GM19468 (cell line): ENCODE results near the gene P2RX4.
A peak's percentile ranks its signal among the peaks of the same experiment; 100 is the strongest.
"Not testable (repeated sequence)": the region's sequence is repeated elsewhere in the genome, so short reads cannot be mapped to it uniquely, and the experiment has no call there.

Experiments
- ATAC-seq: cut with Tn5 transposase; IDR thresholded peaks from one replicate; pipeline ENCODE4 v1.9.1; 2021; ENCODE audit warnings: mild to moderate bottlenecking, moderate library complexity, moderate number of reproducible peaks; ENCODE audit not compliant: unreplicated experiment; ENCODE audit errors: extremely low read depth

Gene P2RX4

DNA sequence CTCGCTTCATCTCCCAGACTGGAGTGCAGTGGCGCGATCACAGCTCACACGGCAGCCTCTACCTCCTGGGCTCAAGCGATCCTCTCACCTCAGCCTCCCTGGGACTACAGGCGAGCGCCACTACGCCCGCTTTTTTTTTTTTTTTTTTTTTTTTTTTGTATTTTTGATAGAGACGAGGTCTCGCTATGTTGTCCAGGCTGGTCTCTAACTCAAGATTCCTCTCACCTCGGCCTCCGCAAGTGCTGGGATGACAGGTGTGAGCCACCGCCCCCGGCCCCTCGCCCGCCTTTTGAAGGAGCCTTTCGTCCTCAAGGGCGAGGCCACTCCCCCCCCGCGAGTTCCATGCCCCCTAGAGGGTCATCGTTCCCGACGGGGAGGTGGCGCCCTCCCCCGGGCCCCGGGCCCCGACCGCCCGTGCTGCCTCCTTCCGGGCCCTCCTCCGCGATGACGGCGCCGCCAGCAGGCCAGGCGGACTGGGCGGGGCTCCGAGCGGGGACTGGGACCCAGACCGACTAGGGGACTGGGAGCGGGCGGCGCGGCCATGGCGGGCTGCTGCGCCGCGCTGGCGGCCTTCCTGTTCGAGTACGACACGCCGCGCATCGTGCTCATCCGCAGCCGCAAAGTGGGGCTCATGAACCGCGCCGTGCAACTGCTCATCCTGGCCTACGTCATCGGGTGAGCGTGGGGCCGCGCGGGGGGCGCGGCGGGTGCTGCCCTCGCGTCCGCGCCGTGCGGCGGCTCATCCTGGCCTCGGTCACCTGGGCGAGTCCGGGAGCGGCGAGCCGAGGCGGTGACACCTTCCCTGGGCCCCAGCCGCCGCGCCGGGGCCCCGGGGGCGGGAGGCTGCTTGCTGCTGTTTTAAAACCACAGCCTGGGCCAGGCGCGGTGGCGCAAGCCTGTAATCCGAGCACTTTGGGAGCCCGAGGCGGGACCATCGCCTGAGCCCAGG lies at the start of gene P2RX4:
TSS of gene P2RX4 (plus strand) at position 506 of the 949 bp plus-strand sequence. CDS start at position 542, 36 bp downstream.
- ATAC-seq = peak; percentile 81

- ATAC-seq = no peak
These were observed 47.5 kb upstream of the P2RX4 start for GRCh38 chr12:121162384-121162783.

- no peak for ATAC-seq
These were observed 46.9 kb upstream of the P2RX4 start for GRCh38 chr12:121162985-121163384.

GRCh38 chr12:121164839-121165238 lies 45.1 kb upstream of the P2RX4 start:
- not testable (repeated sequence) for ATAC-seq

GRCh38 chr12:121165316-121165715 lies 44.6 kb upstream of the P2RX4 start:
- ATAC-seq = no peak

DNA sequence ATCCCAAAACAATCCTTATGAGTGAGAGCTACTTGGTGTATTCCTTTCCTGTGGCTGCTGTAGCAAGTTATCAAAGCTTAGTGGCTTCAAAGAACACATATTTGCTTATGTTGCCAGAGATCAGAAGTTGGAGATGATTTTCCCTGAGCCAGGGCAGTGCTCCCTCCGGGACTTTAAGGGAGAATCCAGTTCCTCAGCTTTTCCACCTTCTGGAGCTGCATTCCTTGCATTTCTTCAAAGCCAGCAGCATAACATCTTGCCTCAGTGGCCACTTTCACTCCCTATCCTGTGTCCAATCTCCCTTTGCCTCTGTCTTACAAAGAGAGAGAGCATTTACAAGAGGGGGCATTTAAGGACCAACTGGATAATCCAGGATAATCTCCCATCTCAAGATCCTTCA lies 43.6 kb upstream of the P2RX4 start:
- no peak for ATAC-seq

GRCh38 chr12:121167232-121167820 lies 42.6 kb upstream of the P2RX4 start:
- no peak for ATAC-seq

DNA sequence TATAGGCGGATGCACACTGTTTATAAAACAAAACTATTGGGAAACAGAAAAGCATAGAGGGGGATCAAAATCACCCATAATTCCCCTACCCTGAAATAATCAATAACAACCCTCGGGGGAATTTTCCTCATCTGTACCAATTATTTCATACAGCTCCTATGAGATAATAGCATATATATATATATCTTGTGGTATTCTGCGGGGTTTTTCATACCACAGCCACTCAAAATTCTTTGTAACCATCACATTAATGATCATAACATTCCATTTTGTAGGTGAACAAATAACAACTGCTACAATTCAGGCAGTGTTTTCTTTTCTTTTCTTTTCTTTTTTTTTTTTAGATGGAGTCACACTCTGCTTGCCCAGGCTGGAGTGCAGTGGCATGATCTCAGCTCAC lies 42.0 kb upstream of the P2RX4 start:
- no peak for ATAC-seq

GRCh38 chr12:121170151-121170550 lies 39.8 kb upstream of the P2RX4 start:
- no peak for ATAC-seq

GRCh38 chr12:121170611-121171260 lies 39.2 kb upstream of the P2RX4 start:
- ATAC-seq = no peak

- no peak for ATAC-seq
These were observed 37.8 kb upstream of the P2RX4 start for GRCh38 chr12:121172145-121172544.

DNA sequence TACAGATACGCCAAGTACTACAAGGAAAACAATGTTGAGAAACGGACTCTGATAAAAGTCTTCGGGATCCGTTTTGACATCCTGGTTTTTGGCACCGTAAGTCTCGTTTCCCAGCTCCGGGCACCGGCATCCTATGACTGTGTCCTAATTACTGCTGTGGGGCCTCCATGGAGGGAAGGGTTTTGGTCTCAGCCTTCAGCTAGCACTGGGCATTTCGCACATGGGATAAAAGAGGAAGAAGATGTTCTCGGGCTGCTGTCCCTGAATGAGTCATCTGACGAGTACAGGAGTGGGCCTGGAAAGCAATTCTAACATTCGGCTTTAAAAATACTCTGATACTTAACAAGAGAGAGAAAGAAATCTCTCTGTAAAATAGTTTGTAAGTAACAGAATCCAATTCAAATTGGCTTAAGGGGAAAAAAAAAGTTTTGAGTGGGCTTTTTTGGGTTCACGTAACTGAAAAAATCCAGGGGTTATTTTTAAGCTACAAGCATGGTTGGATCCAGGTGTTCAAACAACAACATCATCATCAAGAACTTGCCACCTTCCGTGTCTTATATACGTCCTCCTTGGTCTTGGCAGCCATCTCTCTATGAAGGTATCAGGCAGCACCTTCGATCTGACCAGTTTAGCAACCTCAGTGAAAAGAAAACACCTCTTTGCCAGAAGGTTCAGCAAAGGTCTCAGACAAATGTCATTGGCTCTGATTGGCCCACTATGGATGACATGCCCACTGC lies 34.4 kb upstream of the P2RX4 start:
- ATAC-seq = no peak

GRCh38 chr12:121176826-121177529 lies 33.0 kb upstream of the P2RX4 start:
- no peak for ATAC-seq

DNA sequence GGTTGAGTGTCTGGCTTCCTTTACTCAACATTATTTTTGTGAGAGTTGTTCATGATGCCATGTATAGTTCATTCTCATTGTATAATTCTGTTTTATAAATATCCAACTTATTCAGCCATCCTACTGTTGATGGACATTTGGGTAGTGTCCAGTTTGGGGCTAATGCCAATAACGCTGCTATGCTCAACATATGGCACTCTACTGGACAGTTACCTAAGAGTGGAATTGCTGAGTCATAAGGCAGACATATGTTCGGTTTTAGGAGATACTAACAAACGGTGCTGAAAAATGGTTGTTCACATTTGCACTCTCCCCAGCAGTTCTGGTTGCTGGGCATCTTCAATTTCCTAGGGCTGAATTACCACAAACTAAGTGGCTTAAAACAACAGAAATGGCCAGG lies 28.7 kb upstream of the P2RX4 start:
- no peak for ATAC-seq

GRCh38 chr12:121182222-121182893 lies 27.6 kb upstream of the P2RX4 start:
- no peak for ATAC-seq

DNA sequence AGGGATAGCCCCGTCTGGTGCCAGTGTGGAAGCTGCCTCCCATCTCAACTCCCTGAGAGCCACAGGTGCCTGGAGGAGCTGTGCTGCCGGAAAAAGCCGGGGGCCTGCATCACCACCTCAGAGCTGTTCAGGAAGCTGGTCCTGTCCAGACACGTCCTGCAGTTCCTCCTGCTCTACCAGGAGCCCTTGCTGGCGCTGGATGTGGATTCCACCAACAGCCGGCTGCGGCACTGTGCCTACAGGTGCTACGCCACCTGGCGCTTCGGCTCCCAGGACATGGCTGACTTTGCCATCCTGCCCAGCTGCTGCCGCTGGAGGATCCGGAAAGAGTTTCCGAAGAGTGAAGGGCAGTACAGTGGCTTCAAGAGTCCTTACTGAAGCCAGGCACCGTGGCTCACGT lies 25.5 kb upstream of the P2RX4 start:
- no peak for ATAC-seq

DNA sequence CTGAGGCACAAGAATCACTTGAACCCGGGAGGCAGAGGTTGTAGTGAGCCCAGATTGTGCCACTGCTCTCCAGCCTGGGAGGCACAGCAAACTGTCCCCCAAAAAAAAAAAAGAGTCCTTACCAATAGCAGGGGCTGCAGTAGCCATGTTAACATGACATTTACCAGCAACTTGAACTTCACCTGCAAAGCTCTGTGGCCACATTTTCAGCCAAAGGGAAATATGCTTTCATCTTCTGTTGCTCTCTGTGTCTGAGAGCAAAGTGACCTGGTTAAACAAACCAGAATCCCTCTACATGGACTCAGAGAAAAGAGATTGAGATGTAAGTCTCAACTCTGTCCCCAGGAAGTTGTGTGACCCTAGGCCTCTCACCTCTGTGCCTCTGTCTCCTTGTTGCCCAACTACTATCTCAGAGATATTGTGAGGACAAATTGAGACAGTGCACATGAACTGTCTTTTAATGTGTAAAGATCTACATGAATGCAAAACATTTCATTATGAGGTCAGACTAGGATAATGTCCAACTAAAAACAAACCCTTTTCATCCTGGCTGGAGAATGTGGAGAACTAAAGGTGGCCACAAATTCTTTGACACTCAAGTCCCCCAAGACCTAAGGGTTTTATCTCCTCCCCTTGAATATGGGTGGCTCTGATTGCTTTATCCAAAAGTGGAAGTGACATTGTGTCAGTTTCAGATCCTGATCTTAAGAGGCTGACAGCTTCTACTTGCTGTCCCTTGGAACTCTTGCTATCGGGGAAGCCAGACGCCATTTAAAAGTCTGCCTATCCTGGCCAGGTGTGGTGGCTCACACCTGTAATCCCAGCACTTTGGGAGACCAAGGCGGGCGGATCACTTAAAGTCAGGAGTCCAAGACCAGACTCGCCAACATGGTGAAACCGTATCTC lies 24.7 kb upstream of the P2RX4 start:
- no peak for ATAC-seq

DNA sequence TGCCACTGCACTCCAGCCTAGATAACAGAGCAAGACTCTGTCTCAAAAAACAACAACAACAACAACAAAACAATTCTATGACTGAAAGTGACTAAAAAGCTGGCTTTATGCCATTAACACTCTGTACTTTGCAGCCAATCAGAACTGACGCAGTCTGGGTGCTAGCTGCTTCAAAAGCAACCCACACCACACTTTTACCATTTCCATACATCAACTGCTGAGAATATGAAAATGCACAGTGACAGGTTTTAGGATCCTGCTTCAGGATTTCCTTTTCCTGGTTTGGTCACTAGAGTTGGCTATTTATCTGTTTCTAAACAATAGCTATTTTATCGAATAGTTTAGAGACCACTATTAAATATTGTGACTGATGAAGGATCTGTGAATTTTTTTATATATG lies 23.1 kb upstream of the P2RX4 start:
- no peak for ATAC-seq
